Astrocyte (in vitro differentiated cells and primary cell): Measurements from ENCODE around the gene PPP1R14C. TPM values are rescaled to one million over a fixed set of nuclear protein-coding genes. Genes with fewer than 3 reads are reported as not detected.
A peak's percentile ranks its signal among the peaks of the same experiment; 100 is the strongest.

Source experiments
- DNase-seq: peaks from one replicate; pipeline ENCODE4 v3.0.0-alpha.2; 2010; ENCODE audit warnings: low read depth
- FAIRE-seq: peaks from 2 replicates; lab custom pipeline; 2011; peaks lifted over from hg19 to GRCh38; lab: Jason Lieb, UNC
- H2AFZ ChIP-seq: 2 replicates; pipeline ENCODE4 v1.6.0; 2012; ENCODE audit warnings: low read depth, low read length, inconsistent platforms
- H3K27ac ChIP-seq: 2 replicates; pipeline ENCODE4 v1.5.1; 2011; ENCODE audit warnings: low read depth, low read length, inconsistent platforms
- H3K27me3 ChIP-seq: 2 replicates; pipeline ENCODE4 v1.6.0; 2011; ENCODE audit warnings: low read length, inconsistent platforms; ENCODE audit not compliant: insufficient read depth
- H3K36me3 ChIP-seq: 2 replicates; pipeline ENCODE4 v1.5.1; 2011; ENCODE audit warnings: low read length, inconsistent platforms; ENCODE audit not compliant: insufficient read depth
- H3K4me1 ChIP-seq: 2 replicates; pipeline ENCODE4 v1.5.1; 2011; ENCODE audit warnings: low read length, inconsistent platforms; ENCODE audit not compliant: insufficient read depth
- H3K4me2 ChIP-seq: 2 replicates; pipeline ENCODE4 v1.6.0; 2012; ENCODE audit warnings: low read length, inconsistent platforms
- H3K4me3 ChIP-seq: 2 replicates; pipeline ENCODE4 v1.5.1; 2011; ENCODE audit warnings: low read depth, mild to moderate bottlenecking, low read length, inconsistent platforms; ENCODE audit not compliant: insufficient read depth
- H3K79me2 ChIP-seq: 2 replicates; pipeline ENCODE4 v1.6.0; 2012; ENCODE audit warnings: mild to moderate bottlenecking, low read length, inconsistent platforms; ENCODE audit not compliant: insufficient read depth
- H3K9ac ChIP-seq: 2 replicates; pipeline ENCODE4 v1.6.0; 2012; ENCODE audit warnings: mild to moderate bottlenecking, low read length, inconsistent platforms
- H3K9me3 ChIP-seq: 2 replicates; pipeline ENCODE4 v1.5.1; 2012; ENCODE audit warnings: low read depth, mild to moderate bottlenecking, low read length, inconsistent platforms; ENCODE audit not compliant: insufficient read depth
- H4K20me1 ChIP-seq: 2 replicates; pipeline ENCODE4 v1.6.0; 2012; ENCODE audit warnings: low read length, inconsistent platforms; ENCODE audit not compliant: insufficient read depth
- H3K27ac Mint-ChIP-seq: one replicate; pipeline ENCODE4 v1.8.0; 2021; ENCODE audit warnings: mild to moderate bottlenecking, mixed read lengths; ENCODE audit not compliant: unreplicated experiment
- H3K27me3 Mint-ChIP-seq: one replicate; pipeline ENCODE4 v1.8.0; 2021; ENCODE audit warnings: low read depth, mixed read lengths; ENCODE audit not compliant: unreplicated experiment
- H3K36me3 Mint-ChIP-seq: one replicate; pipeline ENCODE4 v1.8.0; 2021; ENCODE audit warnings: low read depth, mixed read lengths; ENCODE audit not compliant: unreplicated experiment
- H3K4me1 Mint-ChIP-seq: one replicate; pipeline ENCODE4 v1.8.0; 2021; ENCODE audit warnings: low read depth, mixed read lengths; ENCODE audit not compliant: unreplicated experiment
- H3K4me3 Mint-ChIP-seq: one replicate; pipeline ENCODE4 v1.8.0; 2021; ENCODE audit warnings: mild to moderate bottlenecking, moderate library complexity, mixed read lengths; ENCODE audit not compliant: unreplicated experiment
- H3K9me3 Mint-ChIP-seq: one replicate; pipeline ENCODE4 v1.8.0; 2021; ENCODE audit warnings: mild to moderate bottlenecking, mixed read lengths; ENCODE audit not compliant: unreplicated experiment
- EZH2 ChIP-seq: IDR thresholded peaks from 2 replicates; pipeline ENCODE4 v1.6.1; 2012; ENCODE audit warnings: mild to moderate bottlenecking, low read length, inconsistent platforms; ENCODE audit not compliant: insufficient read depth
- total RNA-seq: library from RNA; stranded (reverse); gene quantifications from 2 replicates; pipeline ENCODE4 v1.2.1, GENCODE V29; 2021
- TF ChIP-seq, protein P1 (sequence below): IDR thresholded peaks from 2 replicates; pipeline ENCODE4 v1.5.1; 2011; ENCODE audit warnings: low read depth, mild to moderate bottlenecking, inconsistent platforms, low read length, moderate library complexity; ENCODE audit not compliant: insufficient read depth

Gene PPP1R14C
- total RNA-seq, 1 donor from 2014 or later, result 3.9 TPM

DNA sequence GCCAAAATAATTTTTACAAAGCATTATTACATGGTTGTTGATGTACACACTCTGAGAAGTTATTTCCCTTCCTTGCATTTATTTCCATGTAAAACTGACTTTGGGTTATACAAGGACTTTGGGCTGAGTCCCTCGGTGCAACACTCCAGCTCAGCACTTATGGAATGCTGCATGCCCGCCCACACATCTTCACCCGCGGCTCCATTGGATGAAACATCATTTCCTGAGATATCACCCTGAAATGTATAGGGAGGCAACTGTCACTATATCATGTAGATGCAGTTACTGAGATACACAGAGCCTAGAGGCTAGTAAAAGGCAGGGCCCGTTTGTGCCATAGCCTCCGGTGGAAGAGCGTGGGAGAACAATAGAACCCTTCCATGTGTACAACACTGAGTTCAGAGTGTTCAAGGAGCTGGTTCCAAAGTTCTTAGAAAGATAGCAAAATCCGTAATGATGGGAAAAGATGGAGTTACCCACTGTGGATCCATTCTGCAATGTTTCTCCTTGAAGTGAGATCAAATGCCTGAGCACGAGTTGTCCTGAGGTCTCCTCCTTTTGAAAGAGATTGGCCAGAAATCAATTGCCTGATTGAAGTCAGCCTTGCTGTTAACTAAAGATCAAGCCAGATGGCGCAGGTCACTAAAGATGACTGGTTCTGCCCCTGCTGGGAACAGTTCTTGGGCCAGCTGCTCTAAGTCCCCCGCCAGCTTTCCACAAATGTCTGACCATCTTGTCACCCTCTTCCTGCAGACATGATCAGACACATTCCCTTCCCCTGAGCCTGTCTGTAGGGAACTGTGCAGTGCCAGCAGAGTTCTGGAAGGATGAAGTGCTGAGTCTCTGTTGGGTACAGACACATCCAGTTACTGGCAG is 125.1 kb downstream of the PPP1R14C start:
- Histone ChIP-seq H3K27me3 (no peaks in the 10 kb centered on the region), H3K9ac (peak overlapping the region; percentile 68), H3K4me2 (peak overlapping the region; percentile 72), H2AFZ (peak overlapping the region; percentile 62), H3K9me3 (no peaks in the 10 kb centered on the region), H3K79me2 (no peaks in the 10 kb centered on the region), H4K20me1 (no peaks in the 10 kb centered on the region), H3K27ac (peak overlapping the region; percentile 90), H3K4me3 (peak overlapping the region; percentile 19), H3K36me3 (no peaks in the 10 kb centered on the region), H3K4me1 (peaks cover 48% of the 10 kb centered on the region)
- no peaks in the 10 kb centered on the region for H3K9me3 Mint-ChIP-seq
- H3K4me3 Mint-ChIP-seq, result no peak overlapping the region
- no peaks in the 10 kb centered on the region for H3K36me3 Mint-ChIP-seq
- no peaks in the 10 kb centered on the region for H3K27me3 Mint-ChIP-seq
- peaks cover 58% of the 10 kb centered on the region for H3K4me1 Mint-ChIP-seq
- peak overlapping the region; percentile 94 for H3K27ac Mint-ChIP-seq
- no peak for TF ChIP-seq EZH2
- TF ChIP-seq, protein P1, sequence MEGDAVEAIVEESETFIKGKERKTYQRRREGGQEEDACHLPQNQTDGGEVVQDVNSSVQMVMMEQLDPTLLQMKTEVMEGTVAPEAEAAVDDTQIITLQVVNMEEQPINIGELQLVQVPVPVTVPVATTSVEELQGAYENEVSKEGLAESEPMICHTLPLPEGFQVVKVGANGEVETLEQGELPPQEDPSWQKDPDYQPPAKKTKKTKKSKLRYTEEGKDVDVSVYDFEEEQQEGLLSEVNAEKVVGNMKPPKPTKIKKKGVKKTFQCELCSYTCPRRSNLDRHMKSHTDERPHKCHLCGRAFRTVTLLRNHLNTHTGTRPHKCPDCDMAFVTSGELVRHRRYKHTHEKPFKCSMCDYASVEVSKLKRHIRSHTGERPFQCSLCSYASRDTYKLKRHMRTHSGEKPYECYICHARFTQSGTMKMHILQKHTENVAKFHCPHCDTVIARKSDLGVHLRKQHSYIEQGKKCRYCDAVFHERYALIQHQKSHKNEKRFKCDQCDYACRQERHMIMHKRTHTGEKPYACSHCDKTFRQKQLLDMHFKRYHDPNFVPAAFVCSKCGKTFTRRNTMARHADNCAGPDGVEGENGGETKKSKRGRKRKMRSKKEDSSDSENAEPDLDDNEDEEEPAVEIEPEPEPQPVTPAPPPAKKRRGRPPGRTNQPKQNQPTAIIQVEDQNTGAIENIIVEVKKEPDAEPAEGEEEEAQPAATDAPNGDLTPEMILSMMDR, result no peak
- FAIRE-seq (peak; percentile 88), DNase-seq (peak; percentile 88)

DNA sequence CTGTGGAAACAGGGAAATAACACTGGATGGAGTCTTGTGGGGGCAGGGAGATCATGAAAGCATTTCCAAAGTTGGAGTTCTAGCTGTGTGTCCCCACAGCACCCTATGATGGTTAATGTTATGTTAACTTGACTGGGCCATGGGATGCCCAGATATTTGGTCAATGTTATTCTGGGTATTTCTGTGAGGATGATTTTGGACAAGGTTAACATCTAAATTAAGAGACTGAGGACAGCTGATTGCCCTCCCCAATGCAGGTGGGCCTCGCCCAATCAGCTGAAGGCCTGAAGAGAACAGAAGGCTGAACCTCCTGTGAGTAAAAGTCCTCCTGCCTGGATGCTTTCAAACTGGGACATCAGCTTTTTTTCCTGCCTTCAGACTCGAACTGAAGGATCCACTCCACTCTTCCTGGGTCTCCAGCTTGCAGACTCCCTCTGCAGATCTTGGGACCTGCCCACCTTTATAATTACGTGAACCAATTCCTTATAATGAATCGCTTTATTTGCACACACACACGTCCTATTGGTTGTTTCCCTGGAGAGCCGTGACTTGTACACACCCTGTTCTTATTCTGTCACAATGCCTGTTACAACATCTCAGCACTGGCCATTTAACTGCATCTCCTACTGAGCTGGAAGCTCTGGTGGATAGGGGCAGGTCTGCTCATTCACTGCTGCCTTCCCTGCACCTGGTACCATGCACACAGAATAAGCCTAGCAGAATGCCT is 126.4 kb downstream of the PPP1R14C start:
- FAIRE-seq, result no peak
- peak overlapping the region; percentile 94 for H3K27ac Mint-ChIP-seq
- H3K36me3 Mint-ChIP-seq, result no peaks in the 10 kb centered on the region
- H4K20me1 ChIP-seq, result no peaks in the 10 kb centered on the region
- H3K4me1 ChIP-seq, result peaks cover 48% of the 10 kb centered on the region
- no peak overlapping the region for H3K4me3 ChIP-seq
- H3K27ac ChIP-seq, result peak overlapping the region; percentile 69
- no peak for DNase-seq
- H3K79me2 ChIP-seq, result no peaks in the 10 kb centered on the region
- no peaks in the 10 kb centered on the region for H3K9me3 ChIP-seq
- no peaks in the 10 kb centered on the region for H3K27me3 ChIP-seq
- H3K36me3 ChIP-seq, result no peaks in the 10 kb centered on the region
- H3K9ac ChIP-seq, result peak overlapping the region; percentile 6
- H2AFZ ChIP-seq, result no peak overlapping the region
- H3K27me3 Mint-ChIP-seq, result no peaks in the 10 kb centered on the region
- peak overlapping the region; percentile 48 for H3K4me2 ChIP-seq
- peaks cover 67% of the 10 kb centered on the region for H3K4me1 Mint-ChIP-seq
- no peak overlapping the region for H3K4me3 Mint-ChIP-seq
- H3K9me3 Mint-ChIP-seq, result no peaks in the 10 kb centered on the region
- TF ChIP-seq EZH2, result no peak
- TF ChIP-seq, protein P1, result no peak
